GM20000 (cell line): ENCODE results near the gene ELK1.
"Not testable (repeated sequence)": the region's sequence is repeated elsewhere in the genome, so short reads cannot be mapped to it uniquely, and the experiment has no call there.

Source experiments
- DNase-seq: peaks from one replicate; pipeline ENCODE4 v3.0.0; 2012; ENCODE audit warnings: low spot score
- CTCF ChIP-seq: IDR thresholded peaks from 2 replicates; pipeline ENCODE4 v1.5.1; 2012; ENCODE audit warnings: mild to moderate bottlenecking, control low read depth; ENCODE audit errors: extremely low read depth, missing control alignments

ELK1 gene

DNA sequence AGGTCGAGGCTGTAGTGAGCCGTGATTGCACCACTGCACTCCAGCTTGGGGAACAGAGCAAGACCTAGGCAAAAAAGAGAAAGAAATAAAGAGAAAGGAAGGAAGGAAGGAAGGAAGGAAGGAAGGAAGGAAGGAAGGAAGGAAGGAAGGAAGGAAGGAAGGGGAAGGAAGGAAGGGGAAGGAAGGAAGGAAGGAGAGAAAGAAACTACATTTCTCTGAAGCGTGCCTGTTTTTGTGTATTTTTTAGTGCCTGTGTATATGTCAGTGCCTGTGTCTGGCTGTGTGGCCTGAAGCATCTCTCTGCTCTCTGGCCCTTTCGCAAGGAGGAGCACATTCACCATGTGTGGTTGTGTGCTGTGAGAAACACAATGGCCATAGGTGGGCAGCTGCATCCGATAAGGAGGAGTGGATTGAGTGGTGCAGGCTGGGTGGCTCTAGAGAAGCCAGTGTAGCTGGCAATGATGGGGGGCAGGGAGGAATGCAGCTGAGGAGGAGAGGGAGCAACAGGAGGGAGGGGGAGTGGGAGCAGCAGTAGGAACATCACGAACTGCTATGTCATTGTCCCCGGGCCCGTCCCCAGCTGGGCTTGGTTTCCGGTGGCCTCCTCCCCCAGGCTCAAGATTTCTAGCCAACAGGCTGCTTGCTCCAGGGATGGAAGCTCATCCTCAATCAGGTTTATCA, 42.1 kb downstream of the ELK1 start:
- DNase-seq = no peak
- TF ChIP-seq CTCF = no peak

- no peak for DNase-seq
- no peak for TF ChIP-seq CTCF
Observed at GRCh38 chrX:47607091-47607490, 43.3 kb downstream of the ELK1 start.

DNA sequence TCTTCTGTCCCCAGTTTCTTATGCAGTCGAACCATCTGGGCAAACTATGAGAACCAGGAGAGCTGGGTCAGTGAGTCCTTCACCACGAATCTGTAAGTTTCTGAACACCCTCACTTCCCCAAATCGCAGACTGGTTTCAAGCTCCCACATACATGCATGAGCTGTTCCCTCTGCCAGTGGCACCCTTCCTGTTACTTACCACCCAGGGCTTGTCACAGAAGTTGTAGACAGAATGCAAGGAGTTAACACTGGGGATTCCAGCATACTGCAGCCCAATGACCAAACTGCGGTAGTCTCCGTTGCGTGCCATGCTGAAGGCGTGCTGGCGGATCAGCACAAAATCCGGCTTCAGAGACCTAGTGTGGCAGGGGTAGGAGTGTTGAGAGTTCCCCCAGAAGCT, 45.3 kb downstream of the ELK1 start:
- DNase-seq = no peak
- no peak for TF ChIP-seq CTCF

GRCh38 chrX:47603125-47603524, 47.2 kb downstream of the ELK1 start:
- DNase-seq = not testable (repeated sequence)

DNA sequence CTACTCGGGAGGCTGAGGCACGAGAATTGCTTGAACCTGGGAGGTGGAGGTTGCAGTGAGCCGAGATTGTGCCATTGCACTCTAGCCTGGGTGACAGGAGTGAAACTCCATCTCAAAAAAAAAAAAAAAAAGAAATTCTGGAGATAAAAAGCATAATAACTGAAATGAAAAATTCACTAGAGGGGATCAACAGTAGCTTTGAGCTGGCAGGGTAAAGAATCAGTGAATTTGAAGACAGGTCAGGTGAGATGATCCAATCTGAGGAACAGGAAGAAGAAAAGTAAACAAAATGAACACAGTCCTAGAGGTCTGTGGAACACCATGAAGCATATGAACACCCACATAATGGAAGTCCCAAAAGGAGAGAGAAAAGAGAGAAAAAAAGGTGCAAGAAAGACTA, 53.1 kb downstream of the ELK1 start:
- no peak for DNase-seq
- no peak for TF ChIP-seq CTCF

- TF ChIP-seq CTCF = no peak
- DNase-seq = no peak
Observed at GRCh38 chrX:47596256-47596655, 54.1 kb downstream of the ELK1 start.

- TF ChIP-seq CTCF = no peak
- DNase-seq = no peak
Observed at GRCh38 chrX:47595716-47596251, 54.6 kb downstream of the ELK1 start.

DNA sequence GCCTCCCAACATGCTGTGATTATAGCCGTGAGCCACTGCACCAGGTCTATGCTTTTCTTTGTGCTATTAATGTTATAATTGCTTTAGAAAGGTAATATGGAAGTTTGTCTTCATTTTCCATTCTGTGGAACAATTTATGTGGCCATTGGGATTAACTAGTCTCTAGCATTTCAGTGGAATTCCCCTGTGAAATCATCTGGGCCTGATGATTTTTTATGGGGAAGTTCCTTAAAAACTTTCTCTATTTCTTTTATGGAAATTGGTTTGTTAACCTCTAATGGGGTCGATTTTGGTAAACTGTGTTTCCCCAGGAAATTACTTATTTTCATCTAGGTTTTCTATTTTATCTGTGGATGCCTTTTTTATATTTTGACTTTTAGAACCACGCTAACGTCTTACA, 56.8 kb downstream of the ELK1 start:
- no peak for TF ChIP-seq CTCF
- DNase-seq = no peak
